GM12878 (cell line): ENCODE results near the gene GPSM1. TPM values are rescaled to one million over a fixed set of nuclear protein-coding genes. Genes with fewer than 3 reads are reported as not detected.

Experiments
- ATAC-seq: fragments of 200-7000 bp; cut with Tn5 transposase; 3 replicates; pipeline ENCODE4 v1.9.1; 2020; ENCODE audit warnings: mild to moderate bottlenecking, moderate library complexity
- BruUV-seq: library from RNA; stranded (reverse); fragments of 400-500 nt; replicated peaks from 2 replicates; lab custom pipeline; 2021; lab: Mats Ljungman, UMichigan
- CTCF ChIA-PET: fragments of 300-600 bp; sonication (Branson Sonifier 250); formaldehyde crosslinking; extraction: SDS; loops from one replicate; lab custom pipeline; 2021; ENCODE audit warnings: inconsistent platforms; lab: Yijun Ruan, JAX
- POLR2A ChIA-PET: fragments of 350-600 bp; formaldehyde crosslinking; extraction: SDS; loops from one replicate; lab custom pipeline; 2021; ENCODE audit warnings: inconsistent platforms; lab: Charles Lee
- RAD21 ChIA-PET: fragments of 300-600 bp; sonication (Branson Sonifier 250); formaldehyde crosslinking; loops from one replicate; lab custom pipeline; 2023; ENCODE audit warnings: antibody characterized with exemption; ENCODE audit not compliant: unreplicated experiment; lab: Charles Lee
- SMC1A ChIA-PET: fragments of 300-600 bp; sonication (Branson Sonifier 250); formaldehyde crosslinking; loops from one replicate; lab custom pipeline; 2023; ENCODE audit not compliant: unreplicated experiment, uncharacterized antibody; lab: Charles Lee
- DNase-seq: peaks from one replicate; pipeline ENCODE4 v3.0.0-alpha.2; 2011; ENCODE audit warnings: low read depth, low spot score
- FAIRE-seq: peaks from 3 replicates; lab custom pipeline; 2011; peaks lifted over from hg19 to GRCh38; lab: Jason Lieb, UNC
- H2AFZ ChIP-seq: 2 replicates; pipeline ENCODE4 v1.6.0; 2011; ENCODE audit warnings: low read depth, low read length, control low read depth; ENCODE audit not compliant: control insufficient read depth
- H3K27ac ChIP-seq: 2 replicates; pipeline ENCODE4 v1.5.1; 2011; ENCODE audit warnings: control low read depth; ENCODE audit not compliant: control insufficient read depth, insufficient read depth
- H3K27me3 ChIP-seq, 2 experiments: replicated peaks in 1 of 2; 2 replicates each; pipeline versions ENCODE4 v1.6.0 to v1.6.1; 2011; ENCODE audit warnings: low read length in 1 of 2; ENCODE audit not compliant: control insufficient read depth in 2 of 2, insufficient read depth in 2 of 2
- H3K36me3 ChIP-seq, 2 experiments: 2 replicates each; pipeline ENCODE4 v1.5.1; 2011; ENCODE audit warnings: low read length in 1 of 2; ENCODE audit not compliant: control insufficient read depth in 2 of 2, insufficient read depth in 2 of 2
- H3K4me1 ChIP-seq: 2 replicates; pipeline ENCODE4 v1.6.1; 2011; ENCODE audit warnings: mild to moderate bottlenecking, low read length, moderate library complexity, mixed read lengths; ENCODE audit not compliant: control insufficient read depth, insufficient read depth
- H3K4me2 ChIP-seq: 2 replicates; pipeline ENCODE4 v1.6.0; 2011; ENCODE audit warnings: control low read depth; ENCODE audit not compliant: control insufficient read depth, insufficient read depth
- H3K4me3 ChIP-seq: fragments of 200-600 bp; sonication (generic); 2 replicates; pipeline ENCODE4 v1.5.1; 2016
- H3K79me2 ChIP-seq: 2 replicates; pipeline ENCODE4 v1.6.0; 2011; ENCODE audit warnings: low read length; ENCODE audit not compliant: control insufficient read depth, insufficient read depth
- H3K9ac ChIP-seq: 2 replicates; pipeline ENCODE4 v1.8.0; 2011; ENCODE audit warnings: low read length, control low read depth, mixed read lengths; ENCODE audit not compliant: control insufficient read depth, insufficient read depth
- H3K9me3 ChIP-seq: replicated peaks from 3 replicates; pipeline ENCODE4 v1.5.1; 2011; ENCODE audit warnings: mild to moderate bottlenecking, low read length; ENCODE audit not compliant: control insufficient read depth, insufficient read depth
- H4K20me1 ChIP-seq: 2 replicates; pipeline ENCODE4 v1.6.0; 2011; ENCODE audit not compliant: control insufficient read depth, insufficient read depth
- CREM ChIP-seq: IDR thresholded peaks from 2 replicates; pipeline ENCODE4 v1.6.1; 2014; ENCODE audit warnings: antibody characterized with exemption, low read depth
- IRF4 ChIP-seq: IDR thresholded peaks from 2 replicates; pipeline ENCODE4 v1.6.1; 2011; ENCODE audit warnings: low read depth, low read length
- MXI1 ChIP-seq: fragments of 150-350 bp; IDR thresholded peaks from 2 replicates; pipeline ENCODE4 v1.6.1; 2011; ENCODE audit warnings: low read depth, mild to moderate bottlenecking, inconsistent platforms, low read length, improper control_type of control experiment
- NFYA ChIP-seq: IDR thresholded peaks from 2 replicates; pipeline ENCODE4 v1.6.1; 2011; ENCODE audit warnings: low read depth, mild to moderate bottlenecking, low read length, improper control_type of control experiment, borderline replicate concordance
- RAD51 ChIP-seq: fragments of 450-650 bp; IDR thresholded peaks from 2 replicates; pipeline ENCODE4 v1.6.1; 2016; ENCODE audit warnings: moderate library complexity, mild to moderate bottlenecking, inconsistent platforms
- ZBED1 ChIP-seq: IDR thresholded peaks from 2 replicates; pipeline ENCODE4 v1.6.1; 2016; ENCODE audit warnings: borderline replicate concordance
- ZZZ3 ChIP-seq: IDR thresholded peaks from 2 replicates; pipeline ENCODE4 v1.6.1; 2011; ENCODE audit warnings: low read depth; ENCODE audit not compliant: control insufficient read depth, insufficient read length
- whole genome bisulfite sequencing: methylation state at CpG from one replicate; pipeline ENCODE4 v1.1.6; 2016; ENCODE audit warnings: low lambda C conversion rate; ENCODE audit not compliant: insufficient replicate concordance, insufficient coverage; ENCODE audit errors: missing lambda C conversion rate; 5-methylcytosine and 5-hydroxymethylcytosine counted together
- in situ Hi-C: fragments of 300-500 bp; cut with MboI; formaldehyde crosslinking; loops from 9 replicates; pipeline ENCODE4 v1.14.3; 2018; ENCODE audit warnings: mixed read lengths
- intact Hi-C: fragments of 100-400 bp; cut with micrococcal nuclease; formaldehyde crosslinking; loops from one replicate; pipeline ENCODE4 v1.14.2; 2022; ENCODE audit not compliant: unreplicated experiment
- polyA plus RNA-seq, 11 experiments: library from polyadenylated mRNA; depleted of rRNA in 4 of 11; unstranded in 6 of 11; stranded (reverse) in 5 of 11; fragments of >200 nt; fragmentation: Nextera tagmentation in 4 of 11; fragmentation: Illumina TruSeq in 1 of 11; extraction: Ambion mirVana in 4 of 11; extraction: Trizol in 1 of 11; gene quantifications; 1 replicate in 1 of 11; 2 replicates in 10 of 11; pipeline versions ENCODE4 v1.2.1 to v1.2.3, GENCODE V29; 2011 to 2016; ENCODE audit warnings: inconsistent platforms in 2 of 11, missing spikeins in 2 of 11, low read depth in 1 of 11
- total RNA-seq, 4 experiments: library from RNA; depleted of rRNA in 3 of 4; stranded (reverse); fragments of >200 nt in 3 of 4; fragmentation: Illumina TruSeq in 1 of 4; extraction: Trizol in 1 of 4; gene quantifications; 2 replicates each; pipeline versions ENCODE4 v1.2.1 to v1.2.3, GENCODE V29; 2013 to 2021
- TF ChIP-seq, protein P1 (sequence below): fragments of 450-650 bp; IDR thresholded peaks from 2 replicates; pipeline ENCODE4 v1.6.1; 2017; ENCODE audit warnings: antibody characterized with exemption, mild to moderate bottlenecking, moderate library complexity
- TF ChIP-seq, protein P2 (sequence below): IDR thresholded peaks from 2 replicates; pipeline ENCODE4 v1.6.1; 2012; ENCODE audit warnings: low read depth, low read length, improper control_type of control experiment
- TF ChIP-seq, protein P3 (sequence below): fragments of 150-350 bp; IDR thresholded peaks from 2 replicates; pipeline ENCODE4 v1.6.1; 2014; ENCODE audit warnings: mild to moderate bottlenecking, low read depth, low read length
- TF ChIP-seq, protein P4 (sequence below): IDR thresholded peaks from 2 replicates; pipeline ENCODE4 v1.6.1; 2012; ENCODE audit warnings: mild to moderate bottlenecking, low read depth, low read length
- TF ChIP-seq, protein P5 (sequence below): fragments of 450-650 bp; IDR thresholded peaks from 2 replicates; pipeline ENCODE4 v1.6.1; 2014; ENCODE audit warnings: mild to moderate bottlenecking

Gene GPSM1
- total and polyA plus RNA-seq, 10 of the 15 experiments (the other 5 are each of a cell fraction or from before 2014, with no cell fraction given): 0.04 to 0.10 (median 0.10) TPM; not detected in 7

DNA sequence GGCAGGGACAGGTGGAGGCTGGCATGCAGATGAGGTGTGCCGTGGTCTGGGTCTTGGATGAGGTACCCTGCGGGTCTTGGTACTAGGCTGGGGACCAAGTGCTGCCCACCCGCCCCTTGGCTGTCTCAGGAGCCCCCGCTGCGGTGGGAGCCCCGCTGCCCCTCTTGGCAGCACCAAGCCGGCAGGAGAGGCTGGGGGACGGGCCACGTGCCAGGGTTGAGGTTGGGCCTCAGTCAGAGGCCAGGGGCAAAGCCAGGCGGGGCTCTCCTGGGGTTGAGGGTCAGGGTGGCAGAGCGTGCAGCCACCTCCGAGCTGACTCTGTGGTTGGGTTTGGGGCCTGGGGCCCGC, 44.2 kb downstream of the GPSM1 start:
- DNase-seq (no peak), FAIRE-seq (no peak), ATAC-seq (no peak)
- CTCF ChIA-PET: interaction anchor here (1.9 kb wide), 1 partner anchor 28 kb away, joined by 7 read pairs; the partner anchor contains the start of gene SNAPC4
- H3K9ac ChIP-seq: no peak overlapping the region
- H3K27me3 ChIP-seq: no peaks in the 10 kb centered on the region
- H3K4me1 ChIP-seq: 0 out of 2 replicates have a peak, but pooled peaks cover 4% of the 10 kb centered on the region
- no peak overlapping the region for H3K27ac ChIP-seq
- intact Hi-C loops: no loop called here
- no peaks in the 10 kb centered on the region for H3K79me2 ChIP-seq
- H4K20me1 ChIP-seq: no peaks in the 10 kb centered on the region
- no peaks in the 10 kb centered on the region for H3K9me3 ChIP-seq
- H3K36me3 ChIP-seq: peaks cover 0 to 1% of the 10 kb centered on the region in 2 experiments; a peak in 3 of 4 replicates
- 33% methylated on average over 6 of the region's 13 CpGs for WGBS
- H2AFZ ChIP-seq: no peak overlapping the region
- no peak overlapping the region for H3K4me2 ChIP-seq
- in situ Hi-C loops: no loop called here
- BruUV-seq: no TSS peak
- TF ChIP-seq RAD51 (no peak), ZBED1 (no peak), MXI1 (no peak), ZZZ3 (no peak), NFYA (no peak), CREM (no peak), IRF4 (no peak)
- TF ChIP-seq, protein P1, sequence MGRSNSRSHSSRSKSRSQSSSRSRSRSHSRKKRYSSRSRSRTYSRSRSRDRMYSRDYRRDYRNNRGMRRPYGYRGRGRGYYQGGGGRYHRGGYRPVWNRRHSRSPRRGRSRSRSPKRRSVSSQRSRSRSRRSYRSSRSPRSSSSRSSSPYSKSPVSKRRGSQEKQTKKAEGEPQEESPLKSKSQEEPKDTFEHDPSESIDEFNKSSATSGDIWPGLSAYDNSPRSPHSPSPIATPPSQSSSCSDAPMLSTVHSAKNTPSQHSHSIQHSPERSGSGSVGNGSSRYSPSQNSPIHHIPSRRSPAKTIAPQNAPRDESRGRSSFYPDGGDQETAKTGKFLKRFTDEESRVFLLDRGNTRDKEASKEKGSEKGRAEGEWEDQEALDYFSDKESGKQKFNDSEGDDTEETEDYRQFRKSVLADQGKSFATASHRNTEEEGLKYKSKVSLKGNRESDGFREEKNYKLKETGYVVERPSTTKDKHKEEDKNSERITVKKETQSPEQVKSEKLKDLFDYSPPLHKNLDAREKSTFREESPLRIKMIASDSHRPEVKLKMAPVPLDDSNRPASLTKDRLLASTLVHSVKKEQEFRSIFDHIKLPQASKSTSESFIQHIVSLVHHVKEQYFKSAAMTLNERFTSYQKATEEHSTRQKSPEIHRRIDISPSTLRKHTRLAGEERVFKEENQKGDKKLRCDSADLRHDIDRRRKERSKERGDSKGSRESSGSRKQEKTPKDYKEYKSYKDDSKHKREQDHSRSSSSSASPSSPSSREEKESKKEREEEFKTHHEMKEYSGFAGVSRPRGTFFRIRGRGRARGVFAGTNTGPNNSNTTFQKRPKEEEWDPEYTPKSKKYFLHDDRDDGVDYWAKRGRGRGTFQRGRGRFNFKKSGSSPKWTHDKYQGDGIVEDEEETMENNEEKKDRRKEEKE: no peak
- TF ChIP-seq, protein P2, sequence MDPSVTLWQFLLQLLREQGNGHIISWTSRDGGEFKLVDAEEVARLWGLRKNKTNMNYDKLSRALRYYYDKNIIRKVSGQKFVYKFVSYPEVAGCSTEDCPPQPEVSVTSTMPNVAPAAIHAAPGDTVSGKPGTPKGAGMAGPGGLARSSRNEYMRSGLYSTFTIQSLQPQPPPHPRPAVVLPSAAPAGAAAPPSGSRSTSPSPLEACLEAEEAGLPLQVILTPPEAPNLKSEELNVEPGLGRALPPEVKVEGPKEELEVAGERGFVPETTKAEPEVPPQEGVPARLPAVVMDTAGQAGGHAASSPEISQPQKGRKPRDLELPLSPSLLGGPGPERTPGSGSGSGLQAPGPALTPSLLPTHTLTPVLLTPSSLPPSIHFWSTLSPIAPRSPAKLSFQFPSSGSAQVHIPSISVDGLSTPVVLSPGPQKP: no peak
- TF ChIP-seq, protein P3, sequence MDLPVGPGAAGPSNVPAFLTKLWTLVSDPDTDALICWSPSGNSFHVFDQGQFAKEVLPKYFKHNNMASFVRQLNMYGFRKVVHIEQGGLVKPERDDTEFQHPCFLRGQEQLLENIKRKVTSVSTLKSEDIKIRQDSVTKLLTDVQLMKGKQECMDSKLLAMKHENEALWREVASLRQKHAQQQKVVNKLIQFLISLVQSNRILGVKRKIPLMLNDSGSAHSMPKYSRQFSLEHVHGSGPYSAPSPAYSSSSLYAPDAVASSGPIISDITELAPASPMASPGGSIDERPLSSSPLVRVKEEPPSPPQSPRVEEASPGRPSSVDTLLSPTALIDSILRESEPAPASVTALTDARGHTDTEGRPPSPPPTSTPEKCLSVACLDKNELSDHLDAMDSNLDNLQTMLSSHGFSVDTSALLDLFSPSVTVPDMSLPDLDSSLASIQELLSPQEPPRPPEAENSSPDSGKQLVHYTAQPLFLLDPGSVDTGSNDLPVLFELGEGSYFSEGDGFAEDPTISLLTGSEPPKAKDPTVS: no peak
- TF ChIP-seq, protein P4, sequence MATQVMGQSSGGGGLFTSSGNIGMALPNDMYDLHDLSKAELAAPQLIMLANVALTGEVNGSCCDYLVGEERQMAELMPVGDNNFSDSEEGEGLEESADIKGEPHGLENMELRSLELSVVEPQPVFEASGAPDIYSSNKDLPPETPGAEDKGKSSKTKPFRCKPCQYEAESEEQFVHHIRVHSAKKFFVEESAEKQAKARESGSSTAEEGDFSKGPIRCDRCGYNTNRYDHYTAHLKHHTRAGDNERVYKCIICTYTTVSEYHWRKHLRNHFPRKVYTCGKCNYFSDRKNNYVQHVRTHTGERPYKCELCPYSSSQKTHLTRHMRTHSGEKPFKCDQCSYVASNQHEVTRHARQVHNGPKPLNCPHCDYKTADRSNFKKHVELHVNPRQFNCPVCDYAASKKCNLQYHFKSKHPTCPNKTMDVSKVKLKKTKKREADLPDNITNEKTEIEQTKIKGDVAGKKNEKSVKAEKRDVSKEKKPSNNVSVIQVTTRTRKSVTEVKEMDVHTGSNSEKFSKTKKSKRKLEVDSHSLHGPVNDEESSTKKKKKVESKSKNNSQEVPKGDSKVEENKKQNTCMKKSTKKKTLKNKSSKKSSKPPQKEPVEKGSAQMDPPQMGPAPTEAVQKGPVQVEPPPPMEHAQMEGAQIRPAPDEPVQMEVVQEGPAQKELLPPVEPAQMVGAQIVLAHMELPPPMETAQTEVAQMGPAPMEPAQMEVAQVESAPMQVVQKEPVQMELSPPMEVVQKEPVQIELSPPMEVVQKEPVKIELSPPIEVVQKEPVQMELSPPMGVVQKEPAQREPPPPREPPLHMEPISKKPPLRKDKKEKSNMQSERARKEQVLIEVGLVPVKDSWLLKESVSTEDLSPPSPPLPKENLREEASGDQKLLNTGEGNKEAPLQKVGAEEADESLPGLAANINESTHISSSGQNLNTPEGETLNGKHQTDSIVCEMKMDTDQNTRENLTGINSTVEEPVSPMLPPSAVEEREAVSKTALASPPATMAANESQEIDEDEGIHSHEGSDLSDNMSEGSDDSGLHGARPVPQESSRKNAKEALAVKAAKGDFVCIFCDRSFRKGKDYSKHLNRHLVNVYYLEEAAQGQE: no peak
- TF ChIP-seq, protein P5, sequence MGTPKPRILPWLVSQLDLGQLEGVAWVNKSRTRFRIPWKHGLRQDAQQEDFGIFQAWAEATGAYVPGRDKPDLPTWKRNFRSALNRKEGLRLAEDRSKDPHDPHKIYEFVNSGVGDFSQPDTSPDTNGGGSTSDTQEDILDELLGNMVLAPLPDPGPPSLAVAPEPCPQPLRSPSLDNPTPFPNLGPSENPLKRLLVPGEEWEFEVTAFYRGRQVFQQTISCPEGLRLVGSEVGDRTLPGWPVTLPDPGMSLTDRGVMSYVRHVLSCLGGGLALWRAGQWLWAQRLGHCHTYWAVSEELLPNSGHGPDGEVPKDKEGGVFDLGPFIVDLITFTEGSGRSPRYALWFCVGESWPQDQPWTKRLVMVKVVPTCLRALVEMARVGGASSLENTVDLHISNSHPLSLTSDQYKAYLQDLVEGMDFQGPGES: no peak
- POLR2A ChIA-PET: interaction anchor here (2.0 kb wide), 1 partner anchor 32 kb away, joined by 5 read pairs; no protein-coding TSS in a partner anchor
- SMC1A ChIA-PET: no interaction called here
- no peak overlapping the region for H3K4me3 ChIP-seq
- RAD21 ChIA-PET: interaction anchor here (1.6 kb wide), 1 partner anchor 8 kb away, joined by 6 read pairs; the partner anchor contains the start of gene DNLZ
